ENCODE measurements around the gene SERINC2. TPM values are rescaled to one million over a fixed set of nuclear protein-coding genes. Genes with fewer than 3 reads are reported as not detected.
A peak's percentile ranks its signal among the peaks of the same experiment; 100 is the strongest.

Gene SERINC2
- total RNA-seq, 1 experiment from 2014 or later, result 14.1 TPM

GRCh38 chr1:31418626-31419323 lies 5.8 kb downstream of the SERINC2 start:
- H3K18ac ChIP-seq (ENCODE audit: insufficient read length, low read depth, low read length), result no peak overlapping the region
- no peak overlapping the region for H3T11ph ChIP-seq (ENCODE audit: low read length)
- Mint-ChIP-seq H3K36me3 (ENCODE audit: insufficient read depth in 1 of 3, low read depth in 3 of 3) (peaks cover 0 to 10% (median 7%) of the 10 kb centered on the region in 3 experiments; a peak in 4 of 7 replicates), H3K9me3 (no peaks in the 10 kb centered on the region), H3K4me1 (peaks cover 27 to 39% of the 10 kb centered on the region in 2 experiments), H3K27ac (peak overlapping the region in 1 of 3 experiments; percentile 21; a peak in 1 of 7 replicates), H3K4me3 (no peak overlapping the region; a peak in 1 of 5 replicates), H3K27me3 (ENCODE audit: low read depth) (peaks cover 2% of the 10 kb centered on the region; the same call in 1 of the 2 replicates)
- H4K20me1 ChIP-seq (ENCODE audit: control insufficient read depth, insufficient read depth, insufficient read length), result no peaks in the 10 kb centered on the region
- no peaks in the 10 kb centered on the region for H3K9me3 ChIP-seq (ENCODE audit: control insufficient read depth, low read depth, low read length)
- no peaks in the 10 kb centered on the region for H3K27me3 ChIP-seq (ENCODE audit: insufficient read depth, low read length)
- H3K4me2 ChIP-seq (ENCODE audit: insufficient read depth, insufficient read length, low read length), result no peak overlapping the region
- no peak overlapping the region for H3K4ac ChIP-seq (ENCODE audit: low read depth, low read length)
- H3K14ac ChIP-seq (ENCODE audit: insufficient read depth, low read length), result no peak overlapping the region
- H4K8ac ChIP-seq (replicated peaks; ENCODE audit: insufficient read length, low read depth, low read length), result no peak overlapping the region
- H3K56ac ChIP-seq (ENCODE audit: insufficient read length, low read depth, low read length), result no peak overlapping the region
- no peak overlapping the region for H2BK5ac ChIP-seq (ENCODE audit: insufficient read length, low read length)
- H3K9ac ChIP-seq (ENCODE audit: extremely low read depth, insufficient read length, low read length), result no peak overlapping the region
- no peak for TF ChIP-seq CTCF (conservative IDR thresholded peaks at IDR 0.05)
- H2BK20ac ChIP-seq (ENCODE audit: low read depth, low read length, poor library complexity, severe bottlenecking), result no peak overlapping the region
- peaks cover 3% of the 10 kb centered on the region; the same call in 1 of the 2 replicates for H3K4me1 ChIP-seq (ENCODE audit: insufficient read depth, low read length)
- no peaks in the 10 kb centered on the region for H3K79me1 ChIP-seq (ENCODE audit: insufficient read depth, low read depth, low read length, poor library complexity, severe bottlenecking)
- no peak for DNase-seq
- H3K23ac ChIP-seq (ENCODE audit: insufficient read length, low read depth, low read length), result no peak overlapping the region
- no peak overlapping the region for H3K27ac ChIP-seq (ENCODE audit: insufficient read length, low read depth, low read length)
- H2BK12ac ChIP-seq (ENCODE audit: insufficient read length, low read depth, low read length), result no peak overlapping the region
- H2AK5ac ChIP-seq (ENCODE audit: insufficient read length, low read length), result no peak overlapping the region
- H4K5ac ChIP-seq (ENCODE audit: insufficient read length, low read depth, low read length), result no peak overlapping the region
- WGBS (ENCODE audit: extremely low coverage, insufficient read length, low lambda C conversion rate), result no CpG with 5 or more reads among the region's 4 CpGs
- no peaks in the 10 kb centered on the region for H3K79me2 ChIP-seq (ENCODE audit: insufficient read depth, low read length)
- no peak overlapping the region for H2BK120ac ChIP-seq (ENCODE audit: low read depth, low read length, poor library complexity, severe bottlenecking)
- no peak overlapping the region for H2BK15ac ChIP-seq (ENCODE audit: low read depth, low read length)
- H4K91ac ChIP-seq (ENCODE audit: insufficient read length, low read depth, low read length), result no peak overlapping the region
- peaks cover 9% of the 10 kb centered on the region for H3K23me2 ChIP-seq (ENCODE audit: insufficient read length, low read depth, low read length, poor library complexity, severe bottlenecking)
- H2AFZ ChIP-seq (ENCODE audit: low read length), result no peak overlapping the region
